Measurements from ENCODE around the gene DNM3. TPM values are rescaled to one million over a fixed set of nuclear protein-coding genes. Genes with fewer than 3 reads are reported as not detected.

DNM3 gene
- total RNA-seq, 1 experiment from 2014 or later = 0.11 TPM

DNA sequence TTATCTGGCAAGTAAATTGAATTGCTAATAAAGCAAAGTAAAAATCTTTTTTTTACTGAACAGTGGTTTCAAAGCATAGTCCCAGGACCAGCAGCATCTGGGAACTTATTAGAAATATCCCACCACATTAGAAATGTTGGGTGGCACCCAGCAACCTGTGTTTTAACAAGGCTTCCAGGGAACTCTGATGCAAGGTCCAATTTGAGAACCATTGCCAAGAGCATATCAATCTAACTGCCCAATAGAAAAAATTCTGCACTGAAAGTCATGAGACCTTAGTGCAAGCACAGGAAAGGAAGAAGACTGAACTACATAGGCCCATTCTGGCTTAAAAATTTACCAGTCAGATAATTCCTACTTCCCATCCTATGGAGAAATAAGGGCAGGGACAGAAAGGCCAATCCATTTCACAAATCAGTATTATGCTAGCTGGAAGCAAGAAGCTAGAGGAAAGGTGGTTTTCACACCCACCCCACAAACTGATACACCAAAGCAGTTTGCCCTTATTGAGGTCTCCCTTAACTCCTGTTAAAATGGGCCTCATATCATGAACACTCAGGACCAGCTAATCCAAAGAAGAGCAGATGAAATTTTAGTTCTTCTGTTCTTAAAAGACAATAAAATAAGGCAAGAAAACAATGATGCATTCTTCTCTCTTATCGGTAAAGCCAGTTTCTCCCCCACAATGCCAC lies 561.7 kb downstream of the DNM3 start:
- H3K9me3 ChIP-seq = no peaks in the 10 kb centered on the region
- H3K4me3 Mint-ChIP-seq (ENCODE audit: unreplicated experiment) = no peak overlapping the region
- no peak for DNase-seq
- H3K27me3 Mint-ChIP-seq (ENCODE audit: insufficient read depth, unreplicated experiment) = no peaks in the 10 kb centered on the region
- H3K4me3 ChIP-seq (ENCODE audit: low read depth, low read length) = no peak overlapping the region
- ChIA-PET POLR2A (no interaction called here), CTCF (no interaction called here)
- no TSS peak for BruUV-seq (replicated peaks)
- TF ChIP-seq, protein P1, sequence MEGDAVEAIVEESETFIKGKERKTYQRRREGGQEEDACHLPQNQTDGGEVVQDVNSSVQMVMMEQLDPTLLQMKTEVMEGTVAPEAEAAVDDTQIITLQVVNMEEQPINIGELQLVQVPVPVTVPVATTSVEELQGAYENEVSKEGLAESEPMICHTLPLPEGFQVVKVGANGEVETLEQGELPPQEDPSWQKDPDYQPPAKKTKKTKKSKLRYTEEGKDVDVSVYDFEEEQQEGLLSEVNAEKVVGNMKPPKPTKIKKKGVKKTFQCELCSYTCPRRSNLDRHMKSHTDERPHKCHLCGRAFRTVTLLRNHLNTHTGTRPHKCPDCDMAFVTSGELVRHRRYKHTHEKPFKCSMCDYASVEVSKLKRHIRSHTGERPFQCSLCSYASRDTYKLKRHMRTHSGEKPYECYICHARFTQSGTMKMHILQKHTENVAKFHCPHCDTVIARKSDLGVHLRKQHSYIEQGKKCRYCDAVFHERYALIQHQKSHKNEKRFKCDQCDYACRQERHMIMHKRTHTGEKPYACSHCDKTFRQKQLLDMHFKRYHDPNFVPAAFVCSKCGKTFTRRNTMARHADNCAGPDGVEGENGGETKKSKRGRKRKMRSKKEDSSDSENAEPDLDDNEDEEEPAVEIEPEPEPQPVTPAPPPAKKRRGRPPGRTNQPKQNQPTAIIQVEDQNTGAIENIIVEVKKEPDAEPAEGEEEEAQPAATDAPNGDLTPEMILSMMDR (IDR thresholded peaks at IDR 0.05; ENCODE audit: insufficient read depth in 1 of 2, low read depth in 1 of 2, low read length in 1 of 2, severe bottlenecking in 1 of 2, unreplicated experiment in 1 of 2) = no peak
- no peak overlapping the region for H3K27ac Mint-ChIP-seq (ENCODE audit: unreplicated experiment)
- H3K36me3 Mint-ChIP-seq (ENCODE audit: insufficient read depth, unreplicated experiment) = no peaks in the 10 kb centered on the region
- intact Hi-C loops (cut with micrococcal nuclease; ENCODE audit: unreplicated experiment) = no loop called here
- peaks cover 15% of the 10 kb centered on the region for H3K4me1 ChIP-seq
- peaks cover 20% of the 10 kb centered on the region for H3K4me1 Mint-ChIP-seq (ENCODE audit: low read depth, unreplicated experiment)
- no peaks in the 10 kb centered on the region for H3K36me3 ChIP-seq (ENCODE audit: control insufficient read depth, insufficient read depth, low read length)
- H3K27me3 ChIP-seq (replicated peaks; ENCODE audit: control insufficient read depth, insufficient read depth, low read length) = no peaks in the 10 kb centered on the region
- H3K9me3 Mint-ChIP-seq (ENCODE audit: unreplicated experiment) = no peaks in the 10 kb centered on the region

DNA sequence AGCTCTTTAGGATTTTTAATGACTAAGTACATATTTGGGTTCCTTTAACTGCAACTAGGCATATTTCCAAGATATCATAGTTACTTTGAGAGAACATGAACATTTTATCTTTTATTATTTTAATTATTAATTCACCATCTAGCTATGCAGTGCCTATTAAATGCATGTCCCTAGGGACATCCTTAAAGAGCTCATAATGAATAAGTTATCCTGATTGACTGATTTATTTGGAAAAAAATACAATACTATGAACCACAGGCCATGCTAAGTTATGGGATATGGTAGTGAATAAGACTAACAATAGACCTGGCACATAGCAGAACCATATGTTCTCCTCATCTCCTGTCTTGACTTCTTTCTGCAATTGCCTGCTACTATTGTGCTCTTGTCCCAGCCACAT lies 562.8 kb downstream of the DNM3 start:
- intact Hi-C loops (cut with micrococcal nuclease; ENCODE audit: unreplicated experiment) = no loop called here
- H3K4me1 Mint-ChIP-seq (ENCODE audit: low read depth, unreplicated experiment) = peaks cover 16% of the 10 kb centered on the region
- Histone ChIP-seq H3K4me3 (ENCODE audit: low read depth, low read length) (no peak overlapping the region), H3K27me3 (replicated peaks; ENCODE audit: control insufficient read depth, insufficient read depth, low read length) (no peaks in the 10 kb centered on the region), H3K4me1 (peaks cover 8% of the 10 kb centered on the region), H3K36me3 (ENCODE audit: control insufficient read depth, insufficient read depth, low read length) (no peaks in the 10 kb centered on the region), H3K9me3 (no peaks in the 10 kb centered on the region)
- TF ChIP-seq, protein P1 (IDR thresholded peaks at IDR 0.05; ENCODE audit: insufficient read depth in 1 of 2, low read depth in 1 of 2, low read length in 1 of 2, severe bottlenecking in 1 of 2, unreplicated experiment in 1 of 2) = no peak
- no TSS peak for BruUV-seq (replicated peaks)
- H3K4me3 Mint-ChIP-seq (ENCODE audit: unreplicated experiment) = no peak overlapping the region
- ChIA-PET POLR2A (no interaction called here), CTCF (no interaction called here)
- no peak overlapping the region for H3K27ac Mint-ChIP-seq (ENCODE audit: unreplicated experiment)
- no peaks in the 10 kb centered on the region for H3K27me3 Mint-ChIP-seq (ENCODE audit: insufficient read depth, unreplicated experiment)
- DNase-seq = no peak
- H3K36me3 Mint-ChIP-seq (ENCODE audit: insufficient read depth, unreplicated experiment) = no peaks in the 10 kb centered on the region
- no peaks in the 10 kb centered on the region for H3K9me3 Mint-ChIP-seq (ENCODE audit: unreplicated experiment)

DNA sequence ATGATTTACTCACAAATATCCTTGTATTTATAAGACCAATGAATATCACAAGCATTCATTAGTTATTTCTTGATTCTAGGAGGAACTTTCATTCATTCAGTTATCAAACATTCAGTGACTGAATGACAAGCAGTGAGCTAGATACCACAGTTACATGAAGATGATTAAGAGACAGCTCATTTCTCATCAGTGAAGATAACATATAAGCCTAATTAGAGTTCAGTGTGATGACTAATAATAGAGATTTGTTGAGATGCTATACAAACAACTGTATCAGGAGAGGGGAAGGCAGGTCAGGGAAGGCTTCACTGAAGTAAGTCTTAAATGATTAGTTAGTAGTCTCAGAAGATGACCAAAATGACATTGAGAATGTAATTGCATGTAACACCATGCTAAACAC lies 564.6 kb downstream of the DNM3 start:
- CTCF ChIA-PET = interaction anchor here (0.6 kb wide), 1 partner anchor 564 kb away, joined by 3 read pairs; the partner anchor contains the start of gene DNM3
- Histone ChIP-seq H3K9me3 (no peaks in the 10 kb centered on the region), H3K4me1 (no peaks in the 10 kb centered on the region), H3K27me3 (replicated peaks; ENCODE audit: control insufficient read depth, insufficient read depth, low read length) (no peaks in the 10 kb centered on the region), H3K4me3 (ENCODE audit: low read depth, low read length) (no peak overlapping the region), H3K36me3 (ENCODE audit: control insufficient read depth, insufficient read depth, low read length) (no peaks in the 10 kb centered on the region)
- BruUV-seq (replicated peaks) = no TSS peak
- intact Hi-C loops (cut with micrococcal nuclease; ENCODE audit: unreplicated experiment) = loop anchor here (2.0 kb wide), 1 partner anchor 21 kb away; no protein-coding TSS in a partner anchor
- Mint-ChIP-seq H3K4me3 (ENCODE audit: unreplicated experiment) (no peak overlapping the region), H3K36me3 (ENCODE audit: insufficient read depth, unreplicated experiment) (no peaks in the 10 kb centered on the region), H3K27ac (ENCODE audit: unreplicated experiment) (no peak overlapping the region), H3K9me3 (ENCODE audit: unreplicated experiment) (no peaks in the 10 kb centered on the region), H3K4me1 (ENCODE audit: low read depth, unreplicated experiment) (no peaks in the 10 kb centered on the region), H3K27me3 (ENCODE audit: insufficient read depth, unreplicated experiment) (no peaks in the 10 kb centered on the region)
- POLR2A ChIA-PET = no interaction called here
- TF ChIP-seq, protein P1 (IDR thresholded peaks at IDR 0.05; ENCODE audit: insufficient read depth in 1 of 2, low read depth in 1 of 2, low read length in 1 of 2, severe bottlenecking in 1 of 2, unreplicated experiment in 1 of 2) = no peak
- no peak for DNase-seq

Measured in Caco-2 (cell line).